ENCODE data around the gene MYO1G.

The MYO1G gene

DNA sequence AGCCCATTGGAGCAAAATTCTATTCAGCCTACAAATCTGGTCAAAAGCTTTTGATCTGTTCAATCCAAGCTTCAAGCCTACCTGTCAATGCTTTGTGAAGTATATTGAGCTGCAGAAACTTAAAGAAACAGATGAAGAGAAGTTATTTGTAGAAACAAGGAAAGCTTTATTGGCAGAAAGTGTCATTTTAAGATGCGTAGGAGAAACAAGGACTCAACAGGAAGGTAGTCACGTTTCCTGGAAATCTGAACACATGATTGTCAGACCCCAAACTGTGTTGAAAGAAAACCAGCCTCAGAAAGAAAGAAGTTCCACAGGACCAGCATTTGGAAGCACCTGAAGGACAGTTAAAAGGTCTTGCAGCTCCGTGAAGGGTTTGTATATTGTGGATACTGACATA is 58.7 kb downstream of the MYO1G start:
- Histone ChIP-seq H3K36me3 (ENCODE audit: control insufficient read depth, insufficient read depth, low read length) (no peaks in the 10 kb centered on the region), H3K9ac (ENCODE audit: low read length) (no peak overlapping the region), H3K27ac (ENCODE audit: low read depth, low read length) (no peak overlapping the region)

DNA sequence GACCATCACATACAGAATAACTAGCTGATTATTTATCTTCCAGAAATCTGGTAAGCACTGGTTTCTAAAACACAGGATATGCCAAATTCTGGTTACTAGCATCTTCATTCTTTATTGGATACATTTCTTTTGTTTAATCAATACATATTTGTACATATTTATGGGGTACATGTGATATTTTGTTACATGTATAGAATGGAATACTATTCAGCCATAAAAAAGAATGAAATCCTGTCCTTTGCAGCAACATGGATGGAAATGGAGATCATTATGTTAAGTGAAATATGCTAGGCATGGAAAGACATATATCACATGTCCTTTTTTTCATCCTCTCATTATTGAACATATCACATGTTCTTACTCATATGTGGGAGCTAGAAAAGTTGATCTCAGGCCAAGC is 60.8 kb downstream of the MYO1G start:
- Histone ChIP-seq H3K27me3 (ENCODE audit: control insufficient read depth, insufficient read depth, low read length) (no peaks in the 10 kb centered on the region; the same call in 1 of the 2 replicates), H3K9ac (ENCODE audit: low read length) (no peak overlapping the region), H3K9me3 (ENCODE audit: control insufficient read depth, insufficient read depth, low read depth, low read length) (peaks cover 4% of the 10 kb centered on the region), H3K36me3 (ENCODE audit: control insufficient read depth, insufficient read depth, low read length) (no peaks in the 10 kb centered on the region), H3K4me3 (ENCODE audit: low read depth, low read length) (no peak overlapping the region), H3K27ac (ENCODE audit: low read depth, low read length) (no peak overlapping the region), H3K4me1 (ENCODE audit: control insufficient read depth, insufficient read depth, low read length) (peaks cover 3% of the 10 kb centered on the region; the same call in 1 of the 2 replicates)

More for the DNA sequence above, 58.7 kb downstream of the MYO1G start:
- no peaks in the 10 kb centered on the region; the same call in 1 of the 2 replicates for H3K27me3 ChIP-seq (ENCODE audit: control insufficient read depth, insufficient read depth, low read length)
- H3K4me3 ChIP-seq (ENCODE audit: low read depth, low read length): no peak overlapping the region
- H3K9me3 ChIP-seq (ENCODE audit: control insufficient read depth, insufficient read depth, low read depth, low read length): peaks cover 4% of the 10 kb centered on the region
- no peaks in the 10 kb centered on the region for H3K4me1 ChIP-seq (ENCODE audit: control insufficient read depth, insufficient read depth, low read length)

DNA sequence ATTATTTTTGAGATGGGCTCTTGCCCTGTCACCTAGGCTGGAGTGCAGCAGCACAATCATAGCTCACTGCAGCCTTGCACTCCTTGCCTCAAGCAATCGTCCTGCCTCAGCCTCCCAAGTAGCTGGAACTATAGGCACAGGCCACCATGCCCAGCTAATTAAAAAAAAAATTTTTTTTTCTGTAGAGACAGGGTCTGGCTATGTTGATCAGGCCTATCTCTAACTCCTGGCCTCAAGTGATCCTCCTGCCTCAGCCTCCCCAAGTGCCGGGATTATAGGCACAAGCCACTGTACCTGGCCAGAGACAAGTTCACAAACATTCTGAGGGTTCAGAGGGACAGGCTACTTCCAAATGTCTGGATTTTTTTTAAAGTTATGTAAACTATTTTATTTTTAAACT is 61.4 kb downstream of the MYO1G start:
- Histone ChIP-seq H3K4me3 (ENCODE audit: low read depth, low read length) (no peak overlapping the region), H3K27me3 (ENCODE audit: control insufficient read depth, insufficient read depth, low read length) (no peaks in the 10 kb centered on the region; the same call in 1 of the 2 replicates), H3K9me3 (ENCODE audit: control insufficient read depth, insufficient read depth, low read depth, low read length) (peaks cover 4% of the 10 kb centered on the region), H3K9ac (ENCODE audit: low read length) (no peak overlapping the region), H3K36me3 (ENCODE audit: control insufficient read depth, insufficient read depth, low read length) (no peaks in the 10 kb centered on the region), H3K4me1 (ENCODE audit: control insufficient read depth, insufficient read depth, low read length) (peaks cover 7% of the 10 kb centered on the region; the same call in 1 of the 2 replicates), H3K27ac (ENCODE audit: low read depth, low read length) (no peak overlapping the region)

DNA sequence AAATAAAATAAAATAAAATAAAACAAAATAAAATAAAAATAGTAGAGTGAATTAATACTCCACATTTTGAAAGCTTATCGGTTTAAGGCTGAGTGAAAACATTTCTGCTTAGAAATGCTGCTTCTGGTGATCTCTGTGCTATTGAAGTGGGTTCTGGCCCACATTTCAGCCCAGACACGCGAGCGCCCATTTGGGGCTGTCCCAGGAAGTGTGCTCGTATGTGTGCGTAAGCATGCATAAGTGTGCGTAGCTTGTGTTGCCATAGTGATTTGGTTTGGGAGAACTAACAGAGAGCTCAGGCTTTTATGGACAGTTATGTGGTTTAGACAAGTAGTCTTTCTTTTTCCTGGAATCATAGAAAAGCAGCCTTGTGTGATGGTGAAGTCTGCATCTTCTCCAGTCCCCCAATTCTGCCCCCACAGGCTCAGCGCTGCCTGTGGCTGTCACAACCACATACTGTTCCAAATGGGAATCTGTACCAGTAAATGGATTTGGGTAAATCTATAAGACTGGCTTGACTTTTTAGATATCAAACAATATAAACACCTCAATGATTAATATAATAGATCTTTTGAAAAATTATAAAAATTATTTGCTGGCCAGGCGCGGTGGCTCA is 63.7 kb downstream of the MYO1G start:
- H3K27ac ChIP-seq (ENCODE audit: low read depth, low read length): no peak overlapping the region
- peaks cover 7% of the 10 kb centered on the region; the same call in 1 of the 2 replicates for H3K4me1 ChIP-seq (ENCODE audit: control insufficient read depth, insufficient read depth, low read length)
- H3K36me3 ChIP-seq (ENCODE audit: control insufficient read depth, insufficient read depth, low read length): no peaks in the 10 kb centered on the region
- no peak overlapping the region for H3K4me3 ChIP-seq (ENCODE audit: low read depth, low read length)
- H3K9me3 ChIP-seq (ENCODE audit: control insufficient read depth, insufficient read depth, low read depth, low read length): no peaks in the 10 kb centered on the region
- no peak overlapping the region for H3K9ac ChIP-seq (ENCODE audit: low read length)
- H3K27me3 ChIP-seq (ENCODE audit: control insufficient read depth, insufficient read depth, low read length): no peaks in the 10 kb centered on the region; the same call in 1 of the 2 replicates

DNA sequence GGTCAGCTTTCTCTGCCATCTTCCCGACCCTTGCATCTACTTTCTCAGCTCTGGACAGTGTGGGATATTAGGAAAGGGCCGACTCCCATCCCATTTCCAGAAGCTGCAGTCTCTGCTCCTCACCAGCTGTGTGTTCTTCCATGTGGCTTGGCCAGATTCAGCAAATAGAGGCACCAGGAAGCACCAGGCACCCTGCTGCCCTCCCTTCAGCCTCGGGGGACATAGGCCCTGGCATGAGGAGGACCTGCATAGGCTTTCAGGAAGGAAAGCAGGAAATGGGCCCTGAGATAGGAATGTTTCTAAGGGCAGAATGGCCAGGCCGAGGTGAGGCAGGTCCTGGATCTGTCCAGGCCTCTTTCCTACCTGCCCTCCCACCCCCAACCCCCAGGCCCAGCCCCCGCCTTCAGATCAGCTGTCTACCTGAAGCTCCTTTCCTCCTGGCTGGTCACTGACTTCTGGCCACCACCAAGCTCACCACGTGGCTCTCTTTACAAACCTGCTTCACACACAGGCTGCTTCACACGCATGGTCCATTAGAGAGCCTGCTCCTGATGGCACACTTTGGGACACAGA is 66.0 kb downstream of the MYO1G start:
- no peaks in the 10 kb centered on the region for H3K9me3 ChIP-seq (ENCODE audit: control insufficient read depth, insufficient read depth, low read depth, low read length)
- H3K9ac ChIP-seq (ENCODE audit: low read length): no peak overlapping the region
- no peaks in the 10 kb centered on the region for H3K36me3 ChIP-seq (ENCODE audit: control insufficient read depth, insufficient read depth, low read length)
- no peak overlapping the region for H3K27ac ChIP-seq (ENCODE audit: low read depth, low read length)
- H3K4me1 ChIP-seq (ENCODE audit: control insufficient read depth, insufficient read depth, low read length): peaks cover 7% of the 10 kb centered on the region; the same call in 1 of the 2 replicates
- no peak overlapping the region for H3K4me3 ChIP-seq (ENCODE audit: low read depth, low read length)
- H3K27me3 ChIP-seq (ENCODE audit: control insufficient read depth, insufficient read depth, low read length): no peaks in the 10 kb centered on the region
